ENCODE data around the gene CTNND1.

DNA sequence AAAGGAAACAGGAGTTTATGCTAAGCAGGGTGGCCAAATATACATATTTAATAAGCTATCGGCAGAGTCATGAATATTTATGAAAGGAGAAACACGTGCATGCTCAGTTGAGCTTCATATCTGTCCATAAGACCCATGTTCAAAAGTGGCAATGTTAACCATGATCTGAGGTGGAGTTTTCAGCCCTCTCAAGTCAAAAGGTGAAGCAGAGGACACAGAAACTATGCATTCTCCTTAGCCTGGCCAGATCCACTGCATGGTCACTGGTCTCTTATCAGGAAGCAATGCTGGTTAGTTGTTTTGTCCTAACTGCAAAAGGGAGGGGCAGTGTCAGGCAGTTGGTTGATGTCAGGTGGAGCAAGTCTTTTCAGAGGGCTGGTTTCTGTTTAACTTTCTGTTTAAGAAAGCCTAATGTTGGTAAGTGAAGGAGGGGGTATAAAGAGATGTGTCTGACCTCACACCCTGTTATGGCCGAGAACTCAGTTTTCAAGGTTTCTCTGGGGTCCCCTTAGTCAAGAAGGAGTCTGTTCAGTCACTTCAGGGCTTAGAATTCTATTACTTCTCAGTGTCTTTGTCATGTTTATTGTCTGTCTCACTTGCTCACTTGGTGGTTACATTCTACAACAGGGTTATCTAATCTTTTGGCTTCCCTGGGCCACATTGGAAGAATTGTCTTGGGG lies 25.8 kb upstream of the CTNND1 start:
- TF ChIP-seq, protein P1, sequence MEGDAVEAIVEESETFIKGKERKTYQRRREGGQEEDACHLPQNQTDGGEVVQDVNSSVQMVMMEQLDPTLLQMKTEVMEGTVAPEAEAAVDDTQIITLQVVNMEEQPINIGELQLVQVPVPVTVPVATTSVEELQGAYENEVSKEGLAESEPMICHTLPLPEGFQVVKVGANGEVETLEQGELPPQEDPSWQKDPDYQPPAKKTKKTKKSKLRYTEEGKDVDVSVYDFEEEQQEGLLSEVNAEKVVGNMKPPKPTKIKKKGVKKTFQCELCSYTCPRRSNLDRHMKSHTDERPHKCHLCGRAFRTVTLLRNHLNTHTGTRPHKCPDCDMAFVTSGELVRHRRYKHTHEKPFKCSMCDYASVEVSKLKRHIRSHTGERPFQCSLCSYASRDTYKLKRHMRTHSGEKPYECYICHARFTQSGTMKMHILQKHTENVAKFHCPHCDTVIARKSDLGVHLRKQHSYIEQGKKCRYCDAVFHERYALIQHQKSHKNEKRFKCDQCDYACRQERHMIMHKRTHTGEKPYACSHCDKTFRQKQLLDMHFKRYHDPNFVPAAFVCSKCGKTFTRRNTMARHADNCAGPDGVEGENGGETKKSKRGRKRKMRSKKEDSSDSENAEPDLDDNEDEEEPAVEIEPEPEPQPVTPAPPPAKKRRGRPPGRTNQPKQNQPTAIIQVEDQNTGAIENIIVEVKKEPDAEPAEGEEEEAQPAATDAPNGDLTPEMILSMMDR (IDR thresholded peaks at IDR 0.05): no peak
- TF ChIP-seq POLR2A (IDR thresholded peaks at IDR 0.05) (no peak), EP300 (IDR thresholded peaks at IDR 0.05) (no peak)

All from gastroesophageal sphincter (tissue), 3 donors.